Prostate gland (tissue), 2 donors: ENCODE data around the gene CCDC92.

ENCODE experiments used
- POLR2AphosphoS5 ChIP-seq: sonication (generic); formaldehyde crosslinking; IDR thresholded peaks from one replicate; pipeline ENCODE4 v1.6.1; 2017; ENCODE audit warnings: antibody characterized with exemption
- TF ChIP-seq, protein P1 (sequence below), 4 experiments: fragments of 200-600 bp in 2 of 4; fragments of 450-650 bp in 2 of 4; sonication (generic) in 2 of 4; IDR thresholded peaks; 1 replicate in 3 of 4; 2 replicates in 1 of 4; pipeline ENCODE4 v1.5.1; 2016 to 2019; ENCODE audit warnings: antibody characterized with exemption in 4 of 4, mild to moderate bottlenecking in 2 of 4, moderate library complexity in 2 of 4

DNA sequence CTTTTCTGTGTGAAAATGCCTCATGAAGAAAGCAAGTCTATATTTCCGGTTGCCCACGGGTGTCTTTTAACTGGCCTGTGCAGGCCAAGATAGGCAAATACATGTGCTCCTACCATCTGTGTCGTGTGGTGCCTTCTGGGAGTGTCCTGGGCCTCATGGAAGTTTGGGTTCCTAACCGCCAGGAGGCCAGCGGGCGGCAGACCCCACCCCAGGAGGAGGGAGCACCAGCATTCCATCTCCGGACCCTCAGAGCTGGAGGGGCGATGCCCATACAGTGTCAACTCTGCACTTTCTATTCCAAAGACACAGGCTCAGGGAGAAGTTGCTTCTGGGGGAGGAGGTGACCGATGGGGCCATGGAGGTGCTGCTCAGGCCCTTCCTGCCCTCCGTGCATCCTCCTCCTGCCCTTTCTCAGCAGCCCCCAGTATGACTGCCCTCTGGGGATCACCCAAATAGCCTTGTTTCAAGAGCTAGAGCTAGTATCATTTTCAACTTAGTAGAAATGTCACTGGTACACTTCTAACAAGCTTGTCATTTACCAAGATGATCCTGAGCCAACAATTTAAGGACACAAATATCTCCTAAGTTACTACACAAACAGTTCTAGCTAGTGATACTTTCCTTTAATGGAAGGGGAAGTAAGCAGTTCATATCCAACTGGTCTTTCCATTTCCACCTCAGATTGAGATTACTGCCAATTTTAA is 17.8 kb downstream of the CCDC92 start:
- no peak for TF ChIP-seq POLR2AphosphoS5
- TF ChIP-seq, protein P1, sequence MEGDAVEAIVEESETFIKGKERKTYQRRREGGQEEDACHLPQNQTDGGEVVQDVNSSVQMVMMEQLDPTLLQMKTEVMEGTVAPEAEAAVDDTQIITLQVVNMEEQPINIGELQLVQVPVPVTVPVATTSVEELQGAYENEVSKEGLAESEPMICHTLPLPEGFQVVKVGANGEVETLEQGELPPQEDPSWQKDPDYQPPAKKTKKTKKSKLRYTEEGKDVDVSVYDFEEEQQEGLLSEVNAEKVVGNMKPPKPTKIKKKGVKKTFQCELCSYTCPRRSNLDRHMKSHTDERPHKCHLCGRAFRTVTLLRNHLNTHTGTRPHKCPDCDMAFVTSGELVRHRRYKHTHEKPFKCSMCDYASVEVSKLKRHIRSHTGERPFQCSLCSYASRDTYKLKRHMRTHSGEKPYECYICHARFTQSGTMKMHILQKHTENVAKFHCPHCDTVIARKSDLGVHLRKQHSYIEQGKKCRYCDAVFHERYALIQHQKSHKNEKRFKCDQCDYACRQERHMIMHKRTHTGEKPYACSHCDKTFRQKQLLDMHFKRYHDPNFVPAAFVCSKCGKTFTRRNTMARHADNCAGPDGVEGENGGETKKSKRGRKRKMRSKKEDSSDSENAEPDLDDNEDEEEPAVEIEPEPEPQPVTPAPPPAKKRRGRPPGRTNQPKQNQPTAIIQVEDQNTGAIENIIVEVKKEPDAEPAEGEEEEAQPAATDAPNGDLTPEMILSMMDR (IDR thresholded peaks at IDR 0.05), result no peak
